NB4 (cell line): ENCODE results near the gene LTBP2.

Experiments used
- CTCF ChIP-seq: IDR thresholded peaks from one replicate; pipeline ENCODE4 v1.5.1; 2012; ENCODE audit warnings: low read depth, low read length
- MYC ChIP-seq: IDR thresholded peaks from 2 replicates; pipeline ENCODE4 v1.6.1; 2011; ENCODE audit warnings: low read depth, low read length
- POLR2A ChIP-seq: IDR thresholded peaks from 2 replicates; pipeline ENCODE4 v1.6.1; 2011; ENCODE audit warnings: mild to moderate bottlenecking; ENCODE audit not compliant: insufficient read length; ENCODE audit errors: extremely low read depth

- TF ChIP-seq CTCF = no peak
- no peak for TF ChIP-seq MYC
- TF ChIP-seq POLR2A = no peak
Measured at GRCh38 chr14:74550071-74550470, 62.0 kb downstream of the LTBP2 start.
